HepG2 (cell line): ENCODE results near the gene DNM3. TPM values are rescaled to one million over a fixed set of nuclear protein-coding genes. Genes with fewer than 3 reads are reported as not detected.

Experiments
- ATAC-seq: fragments of 200-7000 bp; cut with Tn5 transposase; 3 replicates; pipeline ENCODE4 v1.9.1; 2020; ENCODE audit warnings: mild to moderate bottlenecking, moderate library complexity
- BruUV-seq: library from RNA; stranded (reverse); fragments of 400-500 nt; replicated peaks from 2 replicates; lab custom pipeline; 2021; lab: Mats Ljungman, UMichigan
- CTCF ChIA-PET: fragments of 300-600 bp; formaldehyde crosslinking; extraction: SDS; loops from one replicate; lab custom pipeline; 2021; ENCODE audit warnings: low total read pairs, inconsistent platforms, low intra/inter-chr PET ratio; lab: Yijun Ruan, JAX
- POLR2A ChIA-PET: fragments of 350-600 bp; sonication (Branson Sonifier 250); formaldehyde crosslinking; loops from one replicate; lab custom pipeline; 2020; ENCODE audit warnings: antibody characterized with exemption, inconsistent platforms; lab: Yijun Ruan, JAX
- DNase-seq: peaks from one replicate; pipeline ENCODE4 v3.0.0-alpha.2; 2015; ENCODE audit warnings: low spot score
- FAIRE-seq: peaks from 3 replicates; lab custom pipeline; 2011; peaks lifted over from hg19 to GRCh38; lab: Jason Lieb, UNC
- H2AFZ ChIP-seq: one replicate; pipeline ENCODE4 v1.6.1; 2011; ENCODE audit warnings: low read length, inconsistent platforms
- H3K27ac ChIP-seq: fragments of 300-600 bp; 3 replicates; pipeline ENCODE4 v1.8.0; 2011; ENCODE audit warnings: mixed run types, mild to moderate bottlenecking, mixed read lengths, low read length, inconsistent platforms; ENCODE audit not compliant: insufficient read depth; ENCODE audit errors: extremely low read length
- H3K27me3 ChIP-seq, 2 experiments: fragments of 200-600 bp in 1 of 2; 2 replicates in 1 of 2; 3 replicates in 1 of 2; pipeline versions ENCODE4 v1.6.0 to v1.8.0; 2011; ENCODE audit warnings: low read length in 2 of 2, mild to moderate bottlenecking in 2 of 2, moderate library complexity in 2 of 2, inconsistent platforms in 1 of 2; ENCODE audit not compliant: insufficient read depth in 2 of 2, control insufficient read depth in 1 of 2
- H3K36me3 ChIP-seq, 2 experiments: fragments of 200-600 bp in 1 of 2; replicated peaks in 1 of 2; 2 replicates in 1 of 2; 3 replicates in 1 of 2; pipeline versions ENCODE4 v1.5.1 to v1.8.0; 2011; ENCODE audit warnings: low read length in 2 of 2, inconsistent platforms in 1 of 2; ENCODE audit not compliant: insufficient read depth in 2 of 2, control insufficient read depth in 1 of 2
- H3K4me1 ChIP-seq: 2 replicates; pipeline ENCODE4 v1.5.1; 2012; ENCODE audit warnings: low read length, inconsistent platforms; ENCODE audit not compliant: insufficient read depth
- H3K4me2 ChIP-seq: 2 replicates; pipeline ENCODE4 v1.6.0; 2011; ENCODE audit warnings: low read depth, low read length, inconsistent platforms
- H3K4me3 ChIP-seq, 3 experiments: fragments of 200-600 bp in 1 of 3; sonication (generic), shearing (Covaris generic) in 1 of 3; replicated peaks in 1 of 3; 2 replicates each; pipeline ENCODE4 v1.5.1; 2011 to 2016; ENCODE audit warnings: low read length in 3 of 3, inconsistent platforms in 2 of 3, low read depth in 2 of 3, mild to moderate bottlenecking in 2 of 3, control low read depth in 1 of 3, mixed read lengths in 1 of 3; ENCODE audit not compliant: insufficient read depth in 1 of 3
- H3K79me2 ChIP-seq: one replicate; pipeline ENCODE4 v1.6.1; 2011; ENCODE audit warnings: low read length, inconsistent platforms; ENCODE audit not compliant: insufficient read depth
- H3K9ac ChIP-seq: 2 replicates; pipeline ENCODE4 v1.6.0; 2011; ENCODE audit warnings: mild to moderate bottlenecking, low read depth, low read length, inconsistent platforms; ENCODE audit not compliant: insufficient read depth
- H3K9me3 ChIP-seq: 2 replicates; pipeline ENCODE4 v1.5.1; 2012; ENCODE audit warnings: mild to moderate bottlenecking, low read length
- H4K20me1 ChIP-seq: 2 replicates; pipeline ENCODE4 v1.6.0; 2011; ENCODE audit warnings: inconsistent platforms, mild to moderate bottlenecking, low read length, moderate library complexity; ENCODE audit not compliant: insufficient read depth
- EEA1 ChIP-seq: sonication (generic); formaldehyde crosslinking; IDR thresholded peaks from 2 replicates; pipeline ENCODE4 v1.5.1; 2020; ENCODE audit warnings: mild to moderate bottlenecking, missing genetic modification reagents, borderline replicate concordance
- IRF2 ChIP-seq: IDR thresholded peaks from 2 replicates; pipeline ENCODE4 v1.6.1; 2018; ENCODE audit warnings: missing genetic modification reagents, missing compliant biosample characterization
- JUND ChIP-seq: sonication (generic); formaldehyde crosslinking; IDR thresholded peaks from 2 replicates; pipeline ENCODE4 v1.8.0; 2022; ENCODE audit warnings: mild to moderate bottlenecking, missing genetic modification reagents
- KLF9 ChIP-seq: IDR thresholded peaks from 2 replicates; pipeline ENCODE4 v1.6.1; 2016; ENCODE audit warnings: low read depth
- TEAD2 ChIP-seq: sonication (generic); formaldehyde crosslinking; IDR thresholded peaks from 2 replicates; pipeline ENCODE4 v1.9.0; 2021; ENCODE audit warnings: missing genetic modification reagents
- TFDP2 ChIP-seq: sonication (generic); formaldehyde crosslinking; IDR thresholded peaks from 2 replicates; pipeline ENCODE4 v1.4.0; 2020; ENCODE audit warnings: missing genetic modification reagents
- USF2 ChIP-seq, 2 experiments: sonication (generic) in 1 of 2; formaldehyde crosslinking in 1 of 2; IDR thresholded peaks; 2 replicates each; pipeline versions ENCODE4 v1.5.1 to v1.6.1; 2011 to 2020; ENCODE audit warnings: borderline replicate concordance in 1 of 2, low read depth in 1 of 2, low read length in 1 of 2, mild to moderate bottlenecking in 1 of 2, missing genetic modification reagents in 1 of 2, moderate library complexity in 1 of 2
- ZBTB4 ChIP-seq: sonication (generic); formaldehyde crosslinking; IDR thresholded peaks from 2 replicates; pipeline ENCODE4 v1.4.0; 2020; ENCODE audit warnings: missing genetic modification reagents, mild to moderate bottlenecking, borderline replicate concordance
- ZNF24 ChIP-seq: fragments of 450-650 bp; IDR thresholded peaks from 2 replicates; pipeline ENCODE4 v1.6.1; 2017; ENCODE audit warnings: antibody characterized with exemption, mild to moderate bottlenecking
- ZNF354B ChIP-seq: sonication (generic); formaldehyde crosslinking; IDR thresholded peaks from 2 replicates; pipeline ENCODE4 v1.8.0; 2022; ENCODE audit warnings: mild to moderate bottlenecking, missing genetic modification reagents
- ZNF83 ChIP-seq: sonication (generic); formaldehyde crosslinking; IDR thresholded peaks from 2 replicates; pipeline ENCODE4 v1.4.0; 2020; ENCODE audit warnings: missing genetic modification reagents, mild to moderate bottlenecking, borderline replicate concordance
- WGBS: methylation state at CpG from one replicate; pipeline ENCODE4 v1.1.6; 2017; ENCODE audit warnings: low lambda C conversion rate; 5-methylcytosine and 5-hydroxymethylcytosine counted together
- in situ Hi-C: cut with HindIII; loops from 2 replicates; pipeline ENCODE4 v1.10.0; 2017; ENCODE audit warnings: low pct_unique_long_range_greater_than_20kb; ENCODE audit not compliant: extremely low pct_ligation_motif_present
- intact Hi-C: fragments of 100-400 bp; cut with micrococcal nuclease; formaldehyde crosslinking; loops from one replicate; pipeline ENCODE4 v1.10.0; 2022; ENCODE audit not compliant: unreplicated experiment
- polyA plus RNA-seq, 8 experiments: library from polyadenylated mRNA; depleted of rRNA in 3 of 8; stranded (reverse) in 7 of 8; unstranded in 1 of 8; fragments of >200 nt; fragmentation: Illumina TruSeq in 4 of 8; extraction: Trizol in 4 of 8; gene quantifications; 2 replicates each; pipeline versions ENCODE4 v1.2.1 to v1.2.3, GENCODE V29; 2011 to 2016; ENCODE audit warnings: low read depth in 4 of 8, missing spikeins in 1 of 8, mixed read lengths in 1 of 8; ENCODE audit not compliant: insufficient read depth in 1 of 8
- total RNA-seq, 5 experiments: library from RNA; depleted of rRNA; stranded (reverse); fragments of >200 nt; fragmentation: Illumina TruSeq; extraction: Trizol; gene quantifications; 2 replicates each; pipeline ENCODE4 v1.2.3, GENCODE V29; 2016; ENCODE audit warnings: low read depth in 1 of 5
- TF ChIP-seq, protein P1 (sequence below): sonication (generic); formaldehyde crosslinking; conservative IDR thresholded peaks from 2 replicates; pipeline ENCODE4 v1.8.0; 2022; ENCODE audit warnings: missing genetic modification reagents
- TF ChIP-seq, protein P2 (sequence below): sonication (generic); formaldehyde crosslinking; IDR thresholded peaks from 2 replicates; pipeline ENCODE4 v1.8.1; 2023; ENCODE audit warnings: missing genetic modification reagents, mild to moderate bottlenecking, borderline replicate concordance

The DNM3 gene
- total and polyA plus RNA-seq, 2 of the 13 experiments (the other 11 are each of a cell fraction or from before 2014, with no cell fraction given), result 0.05 TPM; not detected in 1

DNA sequence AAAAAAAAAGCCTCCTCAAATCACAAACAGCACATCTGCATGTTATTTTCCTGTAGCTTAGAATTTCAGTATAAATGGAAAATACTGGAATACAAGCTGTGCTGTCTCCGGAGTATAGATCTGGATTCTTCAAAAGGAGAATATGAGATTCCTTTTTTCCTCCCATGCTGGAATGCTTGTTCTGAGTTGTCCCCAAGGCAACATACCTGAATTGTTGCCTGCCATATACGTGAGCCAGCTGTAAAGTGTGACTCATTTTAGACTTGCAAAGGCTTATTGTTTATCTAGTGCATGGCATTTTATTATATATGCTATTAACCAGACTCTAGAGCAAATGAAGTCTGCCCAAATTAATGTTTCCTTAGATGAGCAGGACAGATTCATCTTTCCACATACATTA, 484.2 kb downstream of the DNM3 start (continued):
- TF ChIP-seq JUND (CRISPR knock-in tag) (no peak), TFDP2 (CRISPR knock-in tag) (no peak), ZNF354B (CRISPR knock-in tag) (no peak), ZNF24 (no peak), ZNF83 (no peak), ZBTB4 (CRISPR knock-in tag) (no peak)

GRCh38 chr1:172326136-172326535, 484.8 kb downstream of the DNM3 start:
- DNase-seq, result no peak
- ATAC-seq, result no peak
- no peaks in the 10 kb centered on the region for H3K4me1 ChIP-seq
- no peak overlapping the region for H3K4me2 ChIP-seq
- no peak overlapping the region for H3K4me3 ChIP-seq
- intact Hi-C loops, result no loop called here
- no peak overlapping the region for H3K27ac ChIP-seq
- in situ Hi-C loops, result no loop called here
- no TSS peak for BruUV-seq
- H4K20me1 ChIP-seq, result no peaks in the 10 kb centered on the region
- FAIRE-seq, result no peak
- no peaks in the 10 kb centered on the region for H3K36me3 ChIP-seq
- no peak overlapping the region for H2AFZ ChIP-seq
- 39% methylated on average over 2 of the region's 2 CpGs for WGBS
- no peak overlapping the region for H3K9ac ChIP-seq
- CTCF ChIA-PET, result no interaction called here
- H3K9me3 ChIP-seq, result no peaks in the 10 kb centered on the region
- no peaks in the 10 kb centered on the region for H3K79me2 ChIP-seq
- POLR2A ChIA-PET, result no interaction called here
- 0 out of 5 replicates have a peak, but pooled peaks cover 0 to 7% of the 10 kb centered on the region in 2 experiments for H3K27me3 ChIP-seq
- TF ChIP-seq EEA1 (CRISPR knock-in tag) (no peak), TEAD2 (CRISPR knock-in tag) (no peak), USF2 (IDR thresholded peaks at IDR 0.05; ENCODE audit: low read depth, low read length) (no peak), USF2 (CRISPR knock-in tag; IDR thresholded peaks at IDR 0.05; ENCODE audit: borderline replicate concordance) (no peak), KLF9 (no peak), IRF2 (CRISPR knock-in tag) (no peak)
- TF ChIP-seq, protein P1, sequence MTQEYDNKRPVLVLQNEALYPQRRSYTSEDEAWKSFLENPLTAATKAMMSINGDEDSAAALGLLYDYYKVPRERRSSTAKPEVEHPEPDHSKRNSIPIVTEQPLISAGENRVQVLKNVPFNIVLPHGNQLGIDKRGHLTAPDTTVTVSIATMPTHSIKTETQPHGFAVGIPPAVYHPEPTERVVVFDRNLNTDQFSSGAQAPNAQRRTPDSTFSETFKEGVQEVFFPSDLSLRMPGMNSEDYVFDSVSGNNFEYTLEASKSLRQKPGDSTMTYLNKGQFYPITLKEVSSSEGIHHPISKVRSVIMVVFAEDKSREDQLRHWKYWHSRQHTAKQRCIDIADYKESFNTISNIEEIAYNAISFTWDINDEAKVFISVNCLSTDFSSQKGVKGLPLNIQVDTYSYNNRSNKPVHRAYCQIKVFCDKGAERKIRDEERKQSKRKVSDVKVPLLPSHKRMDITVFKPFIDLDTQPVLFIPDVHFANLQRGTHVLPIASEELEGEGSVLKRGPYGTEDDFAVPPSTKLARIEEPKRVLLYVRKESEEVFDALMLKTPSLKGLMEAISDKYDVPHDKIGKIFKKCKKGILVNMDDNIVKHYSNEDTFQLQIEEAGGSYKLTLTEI (CRISPR knock-in tag), result no peak
- TF ChIP-seq, protein P2, sequence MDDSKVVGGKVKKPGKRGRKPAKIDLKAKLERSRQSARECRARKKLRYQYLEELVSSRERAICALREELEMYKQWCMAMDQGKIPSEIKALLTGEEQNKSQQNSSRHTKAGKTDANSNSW (CRISPR knock-in tag), result no peak
